Neural progenitor cell (in vitro differentiated cells): Measurements from ENCODE around the gene KRT78. TPM values are rescaled to one million over a fixed set of nuclear protein-coding genes. Genes with fewer than 3 reads are reported as not detected.

Source experiments
- DNase-seq: peaks from one replicate; pipeline ENCODE4 v3.0.0-alpha.2; 2016; ENCODE audit warnings: low spot score
- H2AFZ ChIP-seq: fragments of 200-600 bp; sonication (generic); replicated peaks from 2 replicates; pipeline ENCODE4 v1.6.1; 2016; ENCODE audit warnings: antibody characterized with exemption
- H3F3A ChIP-seq: fragments of 200-600 bp; sonication (generic); 2 replicates; pipeline ENCODE4 v1.6.1; 2016; ENCODE audit warnings: antibody characterized with exemption, low read depth
- H3K27ac ChIP-seq: fragments of 200-600 bp; sonication (generic); 2 replicates; pipeline ENCODE4 v1.5.1; 2016; ENCODE audit warnings: mild to moderate bottlenecking
- H3K27me3 ChIP-seq: fragments of 200-600 bp; sonication (generic); 2 replicates; pipeline ENCODE4 v1.6.1; 2016; ENCODE audit warnings: mild to moderate bottlenecking, moderate library complexity
- H3K36me3 ChIP-seq: fragments of 200-600 bp; sonication (generic); 2 replicates; pipeline ENCODE4 v1.5.1; 2016
- H3K4me1 ChIP-seq: fragments of 200-600 bp; sonication (generic); 2 replicates; pipeline ENCODE4 v1.6.1; 2016; ENCODE audit warnings: mixed run types
- H3K4me2 ChIP-seq: fragments of 200-600 bp; sonication (generic); 2 replicates; pipeline ENCODE4 v1.6.1; 2016
- H3K4me3 ChIP-seq: fragments of 200-600 bp; sonication (generic); 2 replicates; pipeline ENCODE4 v1.5.1; 2016
- H3K79me2 ChIP-seq: fragments of 200-600 bp; sonication (generic); 2 replicates; pipeline ENCODE4 v1.6.1; 2016; ENCODE audit warnings: low read depth
- H3K9ac ChIP-seq: fragments of 200-600 bp; sonication (generic); 2 replicates; pipeline ENCODE4 v1.6.1; 2016
- H3K9me3 ChIP-seq: fragments of 200-600 bp; sonication (generic); 2 replicates; pipeline ENCODE4 v1.5.1; 2016; ENCODE audit warnings: low read depth
- H4K20me1 ChIP-seq: fragments of 200-600 bp; sonication (generic); 2 replicates; pipeline ENCODE4 v1.6.1; 2016; ENCODE audit warnings: low read depth
- H3K27ac Mint-ChIP-seq: 3 replicates; pipeline ENCODE4 v1.8.0; 2021; ENCODE audit warnings: mixed read lengths
- H3K27me3 Mint-ChIP-seq: 2 replicates; pipeline ENCODE4 v1.8.0; 2022; ENCODE audit warnings: low read depth, mild to moderate bottlenecking, inconsistent platforms, moderate library complexity, mixed read lengths; ENCODE audit not compliant: insufficient read depth
- H3K36me3 Mint-ChIP-seq: 3 replicates; pipeline ENCODE4 v1.8.0; 2021; ENCODE audit warnings: mixed read lengths
- H3K4me1 Mint-ChIP-seq: 3 replicates; pipeline ENCODE4 v1.8.0; 2021; ENCODE audit warnings: mixed read lengths
- H3K4me3 Mint-ChIP-seq: 3 replicates; pipeline ENCODE4 v1.8.0; 2021; ENCODE audit warnings: mild to moderate bottlenecking, moderate library complexity, mixed read lengths
- H3K9me3 Mint-ChIP-seq: 3 replicates; pipeline ENCODE4 v1.8.0; 2020; ENCODE audit warnings: mixed read lengths
- EZH2 ChIP-seq: fragments of 200-600 bp; sonication (generic); IDR thresholded peaks from 2 replicates; pipeline ENCODE4 v1.6.1; 2017; ENCODE audit warnings: antibody characterized with exemption, mild to moderate bottlenecking, moderate library complexity
- EZH2phosphoT487 ChIP-seq: fragments of 200-600 bp; sonication (generic); IDR thresholded peaks from 2 replicates; pipeline ENCODE4 v1.6.1; 2017; ENCODE audit warnings: antibody characterized with exemption
- total RNA-seq: library from RNA; depleted of rRNA; stranded (reverse); fragments of >200 nt; gene quantifications from 2 replicates; pipeline ENCODE4 v1.2.3, GENCODE V29; 2015; ENCODE audit warnings: low replicate concordance
- TF ChIP-seq, protein P1 (sequence below): fragments of 200-600 bp; sonication (generic); IDR thresholded peaks from 2 replicates; pipeline ENCODE4 v1.5.1; 2017; ENCODE audit warnings: antibody characterized with exemption, mild to moderate bottlenecking

The KRT78 gene
- total RNA-seq, 1 donor from 2014 or later = not detected

DNA sequence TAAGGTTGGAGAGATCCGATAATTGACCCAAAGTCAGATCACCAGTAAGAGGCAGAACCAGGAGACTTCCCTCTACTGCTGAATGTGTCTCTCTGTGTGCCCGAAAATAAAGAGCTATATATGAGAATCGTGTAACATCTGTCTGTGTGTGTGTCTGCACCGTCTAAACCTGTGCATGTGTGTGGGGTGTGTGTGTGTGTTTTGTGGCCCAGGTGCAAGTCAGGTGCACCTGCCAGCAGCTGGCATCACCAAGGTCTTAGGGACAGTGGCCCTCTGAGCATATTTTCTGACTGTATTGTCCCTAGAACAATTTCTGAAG, 24.7 kb upstream of the KRT78 start:
- H2AFZ ChIP-seq = no peak overlapping the region
- H3K36me3 ChIP-seq = no peaks in the 10 kb centered on the region
- Mint-ChIP-seq H3K9me3 (no peaks in the 10 kb centered on the region), H3K4me3 (peak overlapping the region; percentile 79), H3K27me3 (peaks cover 34% of the 10 kb centered on the region), H3K4me1 (peaks cover 15% of the 10 kb centered on the region), H3K27ac (peak overlapping the region; percentile 12), H3K36me3 (no peaks in the 10 kb centered on the region)
- H4K20me1 ChIP-seq = no peaks in the 10 kb centered on the region
- H3K9ac ChIP-seq = no peak overlapping the region
- H3K27ac ChIP-seq = no peak overlapping the region
- no peaks in the 10 kb centered on the region for H3F3A ChIP-seq
- H3K4me3 ChIP-seq = peak overlapping the region; percentile 46
- H3K9me3 ChIP-seq = no peaks in the 10 kb centered on the region
- H3K4me1 ChIP-seq = peaks cover 12% of the 10 kb centered on the region
- H3K4me2 ChIP-seq = peak overlapping the region; percentile 82
- no peak for DNase-seq
- no peaks in the 10 kb centered on the region for H3K79me2 ChIP-seq
- peaks cover 31% of the 10 kb centered on the region for H3K27me3 ChIP-seq
- TF ChIP-seq EZH2 (no peak), EZH2phosphoT487 (no peak)
- TF ChIP-seq, protein P1, sequence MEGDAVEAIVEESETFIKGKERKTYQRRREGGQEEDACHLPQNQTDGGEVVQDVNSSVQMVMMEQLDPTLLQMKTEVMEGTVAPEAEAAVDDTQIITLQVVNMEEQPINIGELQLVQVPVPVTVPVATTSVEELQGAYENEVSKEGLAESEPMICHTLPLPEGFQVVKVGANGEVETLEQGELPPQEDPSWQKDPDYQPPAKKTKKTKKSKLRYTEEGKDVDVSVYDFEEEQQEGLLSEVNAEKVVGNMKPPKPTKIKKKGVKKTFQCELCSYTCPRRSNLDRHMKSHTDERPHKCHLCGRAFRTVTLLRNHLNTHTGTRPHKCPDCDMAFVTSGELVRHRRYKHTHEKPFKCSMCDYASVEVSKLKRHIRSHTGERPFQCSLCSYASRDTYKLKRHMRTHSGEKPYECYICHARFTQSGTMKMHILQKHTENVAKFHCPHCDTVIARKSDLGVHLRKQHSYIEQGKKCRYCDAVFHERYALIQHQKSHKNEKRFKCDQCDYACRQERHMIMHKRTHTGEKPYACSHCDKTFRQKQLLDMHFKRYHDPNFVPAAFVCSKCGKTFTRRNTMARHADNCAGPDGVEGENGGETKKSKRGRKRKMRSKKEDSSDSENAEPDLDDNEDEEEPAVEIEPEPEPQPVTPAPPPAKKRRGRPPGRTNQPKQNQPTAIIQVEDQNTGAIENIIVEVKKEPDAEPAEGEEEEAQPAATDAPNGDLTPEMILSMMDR = no peak

DNA sequence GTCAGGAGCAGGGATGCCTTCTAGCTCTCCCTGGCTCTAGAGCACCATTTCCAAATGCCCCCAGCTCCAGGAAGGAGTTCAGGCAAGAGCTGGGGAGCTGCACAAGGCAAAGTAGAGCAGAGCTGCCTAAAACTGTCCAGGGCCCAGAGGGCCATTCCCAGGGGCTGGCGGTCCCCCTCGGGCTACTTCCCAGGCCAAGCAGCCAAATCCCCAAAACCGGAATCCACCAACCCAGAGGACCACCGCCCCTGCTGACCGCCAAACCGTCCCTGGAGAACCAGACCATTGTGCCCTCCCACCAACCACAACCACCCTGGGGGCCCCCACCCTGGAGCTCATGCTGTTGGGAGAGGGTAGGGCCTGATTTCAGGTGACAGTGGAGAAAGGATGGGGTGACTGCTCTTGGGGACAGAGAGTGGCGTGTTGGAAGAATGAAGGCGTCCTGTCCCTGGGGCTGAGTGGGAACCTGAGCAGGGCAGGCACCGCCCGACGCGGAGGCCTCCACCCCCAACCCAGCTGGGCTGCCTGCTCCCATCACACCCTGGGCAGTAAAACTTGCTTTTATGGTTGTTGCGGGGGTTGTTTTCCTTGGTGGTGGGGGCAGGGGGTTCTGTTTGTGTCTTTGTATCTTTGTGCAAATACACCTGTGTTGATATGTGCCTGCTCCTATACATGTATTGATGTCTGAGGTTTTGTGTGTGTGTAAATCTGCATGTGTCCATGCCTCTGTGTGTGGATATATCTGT, 24.0 kb upstream of the KRT78 start:
- peaks cover 15% of the 10 kb centered on the region for H3K4me1 Mint-ChIP-seq
- Histone ChIP-seq H3K4me2 (no peak overlapping the region), H3K27ac (no peak overlapping the region), H3F3A (no peaks in the 10 kb centered on the region), H4K20me1 (no peaks in the 10 kb centered on the region), H3K4me1 (peaks cover 9% of the 10 kb centered on the region), H3K36me3 (no peaks in the 10 kb centered on the region), H2AFZ (no peak overlapping the region), H3K4me3 (no peak overlapping the region), H3K79me2 (no peaks in the 10 kb centered on the region), H3K9ac (no peak overlapping the region), H3K9me3 (no peaks in the 10 kb centered on the region), H3K27me3 (peaks cover 31% of the 10 kb centered on the region)
- DNase-seq = no peak
- TF ChIP-seq EZH2phosphoT487 (no peak), EZH2 (no peak)
- TF ChIP-seq, protein P1 = no peak
- H3K27ac Mint-ChIP-seq = no peak overlapping the region
- no peaks in the 10 kb centered on the region for H3K9me3 Mint-ChIP-seq
- H3K36me3 Mint-ChIP-seq = no peaks in the 10 kb centered on the region
- H3K27me3 Mint-ChIP-seq = peaks cover 34% of the 10 kb centered on the region
- peak overlapping the region; percentile 79 for H3K4me3 Mint-ChIP-seq

GRCh38 chr12:52871291-52872039, 22.7 kb upstream of the KRT78 start:
- TF ChIP-seq EZH2phosphoT487 = no peak
- TF ChIP-seq EZH2 = no peak
- Histone ChIP-seq H3K9ac (no peak overlapping the region), H3K4me2 (no peak overlapping the region), H3K9me3 (no peaks in the 10 kb centered on the region), H2AFZ (no peak overlapping the region), H3K4me3 (no peak overlapping the region), H3K79me2 (no peaks in the 10 kb centered on the region), H3K27me3 (peaks cover 31% of the 10 kb centered on the region), H3K27ac (no peak overlapping the region), H3K36me3 (no peaks in the 10 kb centered on the region), H3F3A (no peaks in the 10 kb centered on the region), H3K4me1 (peaks cover 8% of the 10 kb centered on the region), H4K20me1 (no peaks in the 10 kb centered on the region)
- Mint-ChIP-seq H3K27me3 (peaks cover 34% of the 10 kb centered on the region), H3K9me3 (no peaks in the 10 kb centered on the region), H3K4me3 (no peak overlapping the region), H3K27ac (no peak overlapping the region), H3K4me1 (peaks cover 15% of the 10 kb centered on the region), H3K36me3 (no peaks in the 10 kb centered on the region)
- DNase-seq = no peak
